Naive B cell (primary cell): ENCODE measurements around the gene GFOD1. TPM values are rescaled to one million over a fixed set of nuclear protein-coding genes. Genes with fewer than 3 reads are reported as not detected.
A peak's percentile ranks its signal among the peaks of the same experiment; 100 is the strongest.

Experiments used
- ATAC-seq, 2 donors: fragments of 150-1000 bp; cut with Tn5 transposase; 2 replicates each; pipeline ENCODE4 v1.10.0; 2021; ENCODE audit warnings: low read depth in 2 of 2, mild to moderate bottlenecking in 2 of 2, moderate library complexity in 2 of 2
- DNase-seq: peaks from one replicate; pipeline ENCODE4 v3.0.0; 2022
- H3K27ac Mint-ChIP-seq, 6 donors: one replicate each; pipeline ENCODE4 v1.8.0; 2020 to 2022; ENCODE audit warnings: mild to moderate bottlenecking in 6 of 6, mixed read lengths in 6 of 6, moderate library complexity in 5 of 6, inconsistent platforms in 2 of 6
- H3K27me3 Mint-ChIP-seq, 3 donors: one replicate each; pipeline ENCODE4 v1.8.0; 2021 to 2022; ENCODE audit warnings: mixed read lengths in 3 of 3, mild to moderate bottlenecking in 1 of 3
- H3K36me3 Mint-ChIP-seq, 2 donors: one replicate each; pipeline ENCODE4 v1.8.0; 2020 to 2022; ENCODE audit warnings: mixed read lengths in 2 of 2, inconsistent platforms in 1 of 2, mild to moderate bottlenecking in 1 of 2
- H3K4me1 Mint-ChIP-seq, 3 donors: one replicate each; pipeline ENCODE4 v1.8.0; 2020 to 2022; ENCODE audit warnings: mixed read lengths in 3 of 3, inconsistent platforms in 1 of 3, mild to moderate bottlenecking in 1 of 3, moderate library complexity in 1 of 3
- H3K4me3 Mint-ChIP-seq, 8 donors: one replicate each; pipeline ENCODE4 v1.8.0; 2020 to 2022; ENCODE audit warnings: mild to moderate bottlenecking in 8 of 8, mixed read lengths in 8 of 8, moderate library complexity in 8 of 8, inconsistent platforms in 2 of 8
- H3K9me3 Mint-ChIP-seq, 7 donors: one replicate each; pipeline ENCODE4 v1.8.0; 2020 to 2022; ENCODE audit warnings: mixed read lengths in 7 of 7, mild to moderate bottlenecking in 5 of 7, inconsistent platforms in 2 of 7, moderate library complexity in 1 of 7
- polyA plus RNA-seq, 6 donors: library from polyadenylated mRNA; unstranded; fragments of 300-500 nt; fragmentation: Illumina TruSeq; gene quantifications; one replicate each; pipeline ENCODE4 v1.2.3, GENCODE V29; 2021; ENCODE audit warnings: low read depth in 6 of 6

Gene GFOD1
- polyA plus RNA-seq, 6 donors from 2014 or later, result 2.9 to 10.7 (median 5.4) TPM

- no peak for DNase-seq
- no peak overlapping the region for H3K4me3 Mint-ChIP-seq
Observed at GRCh38 chr6:13311155-13311554, 176.2 kb downstream of the GFOD1 start.

GRCh38 chr6:13308332-13308731 lies 179.1 kb downstream of the GFOD1 start:
- no peaks in the 10 kb centered on the region for H3K9me3 Mint-ChIP-seq
- no peak for ATAC-seq
- H3K36me3 Mint-ChIP-seq, result peaks cover 16 to 25% of the 10 kb centered on the region in 2 donors
- DNase-seq, result no peak
- H3K27me3 Mint-ChIP-seq, result no peaks in the 10 kb centered on the region
- peak overlapping the region in 1 of 6 donors; percentile 22 for H3K27ac Mint-ChIP-seq
- H3K4me1 Mint-ChIP-seq, result peaks cover 22 to 35% (median 27%) of the 10 kb centered on the region in 3 donors
- H3K4me3 Mint-ChIP-seq, result no peak overlapping the region

More at GRCh38 chr6:13311155-13311554, 176.2 kb downstream of the GFOD1 start:
- H3K9me3 Mint-ChIP-seq, result no peaks in the 10 kb centered on the region
- H3K36me3 Mint-ChIP-seq, result peaks cover 21 to 38% of the 10 kb centered on the region in 2 donors
- H3K4me1 Mint-ChIP-seq, result peaks cover 2 to 22% (median 9%) of the 10 kb centered on the region in 3 donors
- no peak for ATAC-seq
- H3K27me3 Mint-ChIP-seq, result no peaks in the 10 kb centered on the region
- H3K27ac Mint-ChIP-seq, result peak overlapping the region in 2 of 6 donors; percentile 6 to 43

Other genes starting within 250 kb of the GFOD1 start
- 10 to 100 TPM; 21.9 to 50.4 (median 26.7) TPM for gene TBC1D7, start 159.1 kb downstream of the GFOD1 start, polyA plus RNA-seq
- 10 to 100 TPM; 10.4 to 14.7 (median 11.5) TPM for gene SIRT5, start 87.0 kb upstream of the GFOD1 start, polyA plus RNA-seq
- gene NOL7, start 127.7 kb upstream of the GFOD1 start, polyA plus RNA-seq, result 100 to 1,000 TPM in 5 of 6 donors, 10 to 100 TPM in 1; 82.8 to 127 (median 118) TPM
- 1 to 10 TPM; 2.2 to 5.0 (median 3.3) TPM for gene RANBP9, start 224.2 kb upstream of the GFOD1 start, polyA plus RNA-seq